Upper lobe of left lung (tissue), 6 donors: ENCODE data around the gene SIN3A. TPM values are rescaled to one million over a fixed set of nuclear protein-coding genes. Genes with fewer than 3 reads are reported as not detected.

Source experiments
- ATAC-seq, 2 donors: fragments of 200-7000 bp; cut with Tn5 transposase; one replicate each; pipeline ENCODE4 v1.9.1; 2022; ENCODE audit warnings: mild to moderate bottlenecking in 2 of 2, moderate library complexity in 2 of 2; ENCODE audit not compliant: low FRiP score in 2 of 2
- DNase-seq, 2 donors: peaks; one replicate each; pipeline ENCODE4 v3.0.0-alpha.2; 2019 to 2020
- H3K27ac ChIP-seq, 4 donors: fragments of 200-600 bp; sonication (generic); one replicate each; pipeline ENCODE4 v1.5.1; 2016 to 2019
- H3K27me3 ChIP-seq, 4 donors: fragments of 200-600 bp; sonication (generic); one replicate each; pipeline ENCODE4 v1.5.1; 2017 to 2019
- H3K36me3 ChIP-seq, 4 donors: fragments of 200-600 bp; sonication (generic); one replicate each; pipeline ENCODE4 v1.5.1; 2016 to 2019
- H3K4me1 ChIP-seq, 4 donors: fragments of 200-600 bp; sonication (generic); one replicate each; pipeline ENCODE4 v1.5.1; 2018 to 2019
- H3K4me3 ChIP-seq, 4 donors: fragments of 200-600 bp; sonication (generic); one replicate each; pipeline ENCODE4 v1.5.1; 2017 to 2019; ENCODE audit warnings: mild to moderate bottlenecking in 2 of 4, moderate library complexity in 1 of 4
- H3K9me3 ChIP-seq, 4 donors: fragments of 200-600 bp; sonication (generic); one replicate each; pipeline ENCODE4 v1.5.1; 2018 to 2019
- EP300 ChIP-seq, 4 donors: sonication (generic); formaldehyde crosslinking; IDR thresholded peaks; one replicate each; pipeline ENCODE4 v1.5.1; 2017; ENCODE audit warnings: antibody characterized with exemption in 4 of 4, control low read depth in 2 of 4
- POLR2A ChIP-seq, 4 donors: fragments of 450-650 bp; IDR thresholded peaks; one replicate each; pipeline ENCODE4 v1.5.1; 2016 to 2017; ENCODE audit warnings: antibody characterized with exemption in 4 of 4, mild to moderate bottlenecking in 2 of 4
- POLR2AphosphoS5 ChIP-seq, 2 donors: sonication (generic); formaldehyde crosslinking; IDR thresholded peaks; one replicate each; pipeline ENCODE4 v1.5.1; 2017; ENCODE audit warnings: antibody characterized with exemption in 2 of 2
- WGBS, 2 donors: methylation state at CpG; one replicate each; pipeline ENCODE4 v1.1.5; 2017 to 2018; 5-methylcytosine and 5-hydroxymethylcytosine counted together
- total RNA-seq, 6 donors: library from RNA; depleted of rRNA in 4 of 6; stranded (reverse); fragments of >200 nt in 4 of 6; gene quantifications; one replicate each; pipeline versions ENCODE4 v1.1.0 to v1.2.1, GENCODE V29; 2016 to 2021
- TF ChIP-seq, protein P1 (sequence below), 6 experiments: fragments of 450-650 bp in 4 of 6; fragments of 200-600 bp in 2 of 6; sonication (generic) in 2 of 6; IDR thresholded peaks; one replicate each; pipeline ENCODE4 v1.5.1; 2016 to 2019; ENCODE audit warnings: antibody characterized with exemption in 6 of 6
- donor health status: DM: no; HTN: no; CAD: no; lungs with moderate emphysema.
- donor health status: DM: no; HTN: yes; CAD: no; lungs with severe emphysema.

The SIN3A gene
- total RNA-seq, 6 donors from 2014 or later = 28.0 to 105 (median 56.6) TPM

GRCh38 chr15:75428152-75428551, 23.3 kb downstream of the SIN3A start:
- DNase-seq (no peak), ATAC-seq (no peak)
- Histone ChIP-seq H3K9me3 (no peaks in the 10 kb centered on the region), H3K4me3 (no peak overlapping the region), H3K36me3 (peaks cover 11 to 63% (median 25%) of the 10 kb centered on the region in 4 donors), H3K27me3 (no peaks in the 10 kb centered on the region), H3K4me1 (no peaks in the 10 kb centered on the region), H3K27ac (no peak overlapping the region)
- TF ChIP-seq EP300 (IDR thresholded peaks at IDR 0.05) = no peak
- no peak for TF ChIP-seq POLR2A (IDR thresholded peaks at IDR 0.05)
- no peak for TF ChIP-seq POLR2AphosphoS5 (IDR thresholded peaks at IDR 0.05)
- TF ChIP-seq, protein P1, sequence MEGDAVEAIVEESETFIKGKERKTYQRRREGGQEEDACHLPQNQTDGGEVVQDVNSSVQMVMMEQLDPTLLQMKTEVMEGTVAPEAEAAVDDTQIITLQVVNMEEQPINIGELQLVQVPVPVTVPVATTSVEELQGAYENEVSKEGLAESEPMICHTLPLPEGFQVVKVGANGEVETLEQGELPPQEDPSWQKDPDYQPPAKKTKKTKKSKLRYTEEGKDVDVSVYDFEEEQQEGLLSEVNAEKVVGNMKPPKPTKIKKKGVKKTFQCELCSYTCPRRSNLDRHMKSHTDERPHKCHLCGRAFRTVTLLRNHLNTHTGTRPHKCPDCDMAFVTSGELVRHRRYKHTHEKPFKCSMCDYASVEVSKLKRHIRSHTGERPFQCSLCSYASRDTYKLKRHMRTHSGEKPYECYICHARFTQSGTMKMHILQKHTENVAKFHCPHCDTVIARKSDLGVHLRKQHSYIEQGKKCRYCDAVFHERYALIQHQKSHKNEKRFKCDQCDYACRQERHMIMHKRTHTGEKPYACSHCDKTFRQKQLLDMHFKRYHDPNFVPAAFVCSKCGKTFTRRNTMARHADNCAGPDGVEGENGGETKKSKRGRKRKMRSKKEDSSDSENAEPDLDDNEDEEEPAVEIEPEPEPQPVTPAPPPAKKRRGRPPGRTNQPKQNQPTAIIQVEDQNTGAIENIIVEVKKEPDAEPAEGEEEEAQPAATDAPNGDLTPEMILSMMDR (IDR thresholded peaks at IDR 0.05) = no peak
- 77 to 79% methylated on average over 3 of the region's 3 CpGs for WGBS, 2 donors

DNA sequence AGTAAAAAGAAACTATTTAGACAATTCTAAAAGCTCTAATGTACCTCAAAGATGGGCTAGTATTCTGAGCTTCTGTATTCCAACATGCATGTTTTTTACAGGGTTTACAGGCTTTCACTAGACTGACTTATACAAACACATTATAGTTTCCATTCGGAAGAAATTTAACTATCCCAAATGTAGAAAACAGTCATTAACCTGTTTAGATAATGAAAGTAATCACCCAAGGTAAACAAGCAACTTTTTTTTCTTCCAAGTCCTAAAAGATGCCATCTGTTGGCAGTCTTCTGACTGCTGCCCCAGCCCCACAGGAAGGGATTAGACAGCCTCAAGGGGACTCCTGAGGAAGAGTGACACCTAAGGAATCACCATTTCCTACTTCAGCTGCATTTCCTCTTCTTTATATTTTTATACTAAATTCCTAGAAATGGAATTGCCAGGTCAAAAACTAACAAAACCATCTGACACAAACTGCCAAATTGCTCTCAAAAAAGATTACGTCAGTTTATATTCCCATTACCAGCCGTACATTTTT, 25.5 kb downstream of the SIN3A start:
- no peaks in the 10 kb centered on the region for H3K4me1 ChIP-seq
- H3K27me3 ChIP-seq = no peaks in the 10 kb centered on the region
- H3K27ac ChIP-seq = no peak overlapping the region
- H3K4me3 ChIP-seq = no peak overlapping the region
- TF ChIP-seq POLR2AphosphoS5 (IDR thresholded peaks at IDR 0.05) = no peak
- H3K9me3 ChIP-seq = no peaks in the 10 kb centered on the region
- peaks cover 24 to 84% (median 37%) of the 10 kb centered on the region in 4 donors for H3K36me3 ChIP-seq
- DNase-seq (no peak), ATAC-seq (no peak)
- 76 to 85% methylated on average over 3 of the region's 3 CpGs for WGBS, 2 donors

DNA sequence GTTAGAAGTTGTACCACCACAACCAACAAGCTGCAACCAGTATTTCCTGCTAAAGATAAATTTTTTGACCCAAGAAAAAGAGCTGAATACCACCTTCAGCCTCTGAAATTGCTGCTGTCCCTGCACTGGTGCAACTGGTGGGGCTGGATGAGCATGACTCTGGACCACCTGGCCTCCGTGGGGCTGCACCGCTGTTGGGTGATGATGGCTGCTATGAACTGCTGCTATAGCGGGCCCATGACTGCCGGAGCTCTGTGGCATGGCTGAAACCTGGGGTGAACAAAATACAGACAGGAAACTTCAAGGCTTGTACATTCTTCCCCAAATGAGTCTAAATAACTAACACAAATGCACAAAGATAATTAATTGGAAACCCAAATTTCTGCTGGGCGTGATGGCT, 28.9 kb downstream of the SIN3A start:
- H3K27me3 ChIP-seq = no peaks in the 10 kb centered on the region
- H3K4me3 ChIP-seq = no peak overlapping the region
- DNase-seq (no peak), ATAC-seq (no peak)
- TF ChIP-seq EP300 (IDR thresholded peaks at IDR 0.05) (no peak), POLR2A (IDR thresholded peaks at IDR 0.05) (no peak), POLR2AphosphoS5 (IDR thresholded peaks at IDR 0.05) (no peak)
- TF ChIP-seq, protein P1 (IDR thresholded peaks at IDR 0.05) = no peak
- H3K27ac ChIP-seq = no peak overlapping the region
- no peaks in the 10 kb centered on the region for H3K9me3 ChIP-seq
- no peaks in the 10 kb centered on the region for H3K4me1 ChIP-seq
- H3K36me3 ChIP-seq = peaks cover 17 to 89% (median 26%) of the 10 kb centered on the region in 4 donors
- 95 to 100% methylated on average over 4 to 5 of the region's 5 CpGs for WGBS, 2 donors

GRCh38 chr15:75420698-75421097, 30.8 kb downstream of the SIN3A start:
- H3K4me1 ChIP-seq = no peaks in the 10 kb centered on the region
- H3K27ac ChIP-seq = no peak overlapping the region
- no peaks in the 10 kb centered on the region for H3K27me3 ChIP-seq
- H3K36me3 ChIP-seq = peaks cover 17 to 72% (median 23%) of the 10 kb centered on the region in 4 donors
- no peak overlapping the region for H3K4me3 ChIP-seq
- ATAC-seq = no peak
- TF ChIP-seq EP300 (IDR thresholded peaks at IDR 0.05) = no peak
- no peak for TF ChIP-seq POLR2A (IDR thresholded peaks at IDR 0.05)
- TF ChIP-seq, protein P1 (IDR thresholded peaks at IDR 0.05) = no peak
- no peak for TF ChIP-seq POLR2AphosphoS5 (IDR thresholded peaks at IDR 0.05)
- DNase-seq = no peak
- H3K9me3 ChIP-seq = no peaks in the 10 kb centered on the region

DNA sequence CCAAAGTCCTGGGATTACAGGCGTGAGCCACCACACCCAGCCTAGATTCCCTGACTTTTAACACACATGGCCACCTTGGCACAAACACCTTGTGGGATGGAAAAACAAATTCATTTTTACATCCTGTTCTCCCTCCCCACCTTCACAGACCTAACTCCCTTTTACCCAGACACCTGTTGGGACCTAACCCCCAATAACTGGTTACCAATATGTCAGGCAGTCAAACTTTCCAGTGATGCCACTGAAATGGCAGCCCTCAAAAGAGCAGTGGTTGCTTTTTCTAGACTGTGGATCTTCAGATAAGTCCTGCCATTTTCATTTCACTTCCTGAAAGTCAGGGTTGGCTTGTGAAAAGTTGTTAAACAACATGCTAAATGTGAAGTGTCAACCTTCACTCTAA, 34.9 kb downstream of the SIN3A start:
- H3K9me3 ChIP-seq = no peaks in the 10 kb centered on the region
- ATAC-seq (no peak), DNase-seq (no peak)
- H3K36me3 ChIP-seq = peaks cover 11 to 58% (median 22%) of the 10 kb centered on the region in 4 donors
- no peaks in the 10 kb centered on the region for H3K27me3 ChIP-seq
- no peaks in the 10 kb centered on the region for H3K4me1 ChIP-seq
- H3K27ac ChIP-seq = no peak overlapping the region
- 92 to 95% methylated on average over 1 of the region's 1 CpG for WGBS, 2 donors
- H3K4me3 ChIP-seq = no peak overlapping the region
- TF ChIP-seq POLR2A (IDR thresholded peaks at IDR 0.05) (no peak), POLR2AphosphoS5 (IDR thresholded peaks at IDR 0.05) (no peak)
- TF ChIP-seq, protein P1 (IDR thresholded peaks at IDR 0.05) = no peak
